GM12873 (cell line): Measurements from ENCODE around the gene CMYA5.

ENCODE experiments used
- TF ChIP-seq, protein P1 (sequence below): IDR thresholded peaks from 2 replicates; pipeline ENCODE4 v1.5.1; 2012; ENCODE audit warnings: low read depth, mild to moderate bottlenecking, moderate library complexity, low read length, control low read depth; ENCODE audit not compliant: insufficient read depth; ENCODE audit errors: missing control alignments

Gene CMYA5

DNA sequence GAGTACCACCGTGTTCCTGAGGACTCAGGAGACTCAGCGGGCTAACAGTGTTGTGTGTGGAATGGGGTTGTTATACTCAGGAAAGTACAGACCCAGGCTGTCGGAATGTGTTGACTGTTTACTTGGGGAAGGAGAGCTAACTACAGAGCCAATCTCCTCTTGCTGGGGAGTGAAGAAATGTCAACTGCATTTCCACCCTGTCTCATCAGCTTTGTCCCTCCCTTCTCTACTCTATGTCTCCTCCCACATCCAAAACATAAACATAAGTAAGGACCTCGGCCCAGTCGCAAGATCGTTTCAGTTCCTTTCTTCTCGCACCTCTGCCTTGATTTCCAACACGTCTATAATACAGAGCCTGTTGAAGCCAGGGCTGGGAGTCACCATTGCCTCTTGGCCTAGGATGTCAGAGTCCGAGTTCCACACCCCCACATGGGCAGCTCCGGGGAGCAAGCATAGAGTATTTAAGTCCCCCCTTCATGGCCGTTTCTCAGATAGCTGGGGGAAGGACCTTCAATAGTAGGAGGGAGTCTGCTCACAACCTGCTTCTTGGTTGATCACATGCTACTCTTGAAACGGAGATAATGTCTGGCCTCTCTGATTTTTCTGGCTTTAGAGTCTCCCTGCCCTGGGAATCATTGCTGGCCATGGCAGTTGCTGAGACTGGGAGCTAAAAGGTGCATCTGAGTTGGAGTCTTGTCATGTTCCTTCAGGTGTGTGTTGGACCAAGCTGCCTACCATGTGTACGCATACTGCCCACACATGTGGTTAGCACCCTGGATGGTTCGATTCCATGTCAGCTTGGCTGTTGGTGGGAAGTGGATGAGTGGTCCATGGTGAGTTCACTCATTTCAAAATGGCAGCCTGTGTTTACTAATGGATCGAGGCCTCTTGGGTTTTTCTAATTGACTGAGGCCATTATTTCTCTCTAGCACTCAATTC lies 154.1 kb downstream of the CMYA5 start:
- TF ChIP-seq, protein P1, sequence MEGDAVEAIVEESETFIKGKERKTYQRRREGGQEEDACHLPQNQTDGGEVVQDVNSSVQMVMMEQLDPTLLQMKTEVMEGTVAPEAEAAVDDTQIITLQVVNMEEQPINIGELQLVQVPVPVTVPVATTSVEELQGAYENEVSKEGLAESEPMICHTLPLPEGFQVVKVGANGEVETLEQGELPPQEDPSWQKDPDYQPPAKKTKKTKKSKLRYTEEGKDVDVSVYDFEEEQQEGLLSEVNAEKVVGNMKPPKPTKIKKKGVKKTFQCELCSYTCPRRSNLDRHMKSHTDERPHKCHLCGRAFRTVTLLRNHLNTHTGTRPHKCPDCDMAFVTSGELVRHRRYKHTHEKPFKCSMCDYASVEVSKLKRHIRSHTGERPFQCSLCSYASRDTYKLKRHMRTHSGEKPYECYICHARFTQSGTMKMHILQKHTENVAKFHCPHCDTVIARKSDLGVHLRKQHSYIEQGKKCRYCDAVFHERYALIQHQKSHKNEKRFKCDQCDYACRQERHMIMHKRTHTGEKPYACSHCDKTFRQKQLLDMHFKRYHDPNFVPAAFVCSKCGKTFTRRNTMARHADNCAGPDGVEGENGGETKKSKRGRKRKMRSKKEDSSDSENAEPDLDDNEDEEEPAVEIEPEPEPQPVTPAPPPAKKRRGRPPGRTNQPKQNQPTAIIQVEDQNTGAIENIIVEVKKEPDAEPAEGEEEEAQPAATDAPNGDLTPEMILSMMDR, result no peak

DNA sequence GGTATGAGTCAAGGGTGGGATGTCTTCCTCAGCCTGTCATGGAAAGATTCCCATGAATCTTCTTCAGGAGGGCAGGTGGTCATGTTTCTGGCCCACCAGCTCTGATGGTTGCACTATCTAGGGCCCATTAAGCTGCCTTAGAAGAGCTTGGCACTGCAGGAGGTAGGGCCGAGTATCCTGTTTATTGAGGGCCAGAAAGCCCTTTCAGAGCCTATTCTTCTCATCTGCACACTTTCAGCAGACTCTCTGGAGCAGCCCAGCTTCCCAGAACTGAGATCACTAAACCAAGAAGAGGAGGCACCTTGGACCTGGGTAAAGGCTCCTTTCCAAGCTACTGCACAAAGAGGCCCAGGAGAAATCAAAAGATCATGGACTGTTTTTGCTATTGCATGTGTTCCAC lies 154.9 kb downstream of the CMYA5 start:
- TF ChIP-seq, protein P1, result no peak

DNA sequence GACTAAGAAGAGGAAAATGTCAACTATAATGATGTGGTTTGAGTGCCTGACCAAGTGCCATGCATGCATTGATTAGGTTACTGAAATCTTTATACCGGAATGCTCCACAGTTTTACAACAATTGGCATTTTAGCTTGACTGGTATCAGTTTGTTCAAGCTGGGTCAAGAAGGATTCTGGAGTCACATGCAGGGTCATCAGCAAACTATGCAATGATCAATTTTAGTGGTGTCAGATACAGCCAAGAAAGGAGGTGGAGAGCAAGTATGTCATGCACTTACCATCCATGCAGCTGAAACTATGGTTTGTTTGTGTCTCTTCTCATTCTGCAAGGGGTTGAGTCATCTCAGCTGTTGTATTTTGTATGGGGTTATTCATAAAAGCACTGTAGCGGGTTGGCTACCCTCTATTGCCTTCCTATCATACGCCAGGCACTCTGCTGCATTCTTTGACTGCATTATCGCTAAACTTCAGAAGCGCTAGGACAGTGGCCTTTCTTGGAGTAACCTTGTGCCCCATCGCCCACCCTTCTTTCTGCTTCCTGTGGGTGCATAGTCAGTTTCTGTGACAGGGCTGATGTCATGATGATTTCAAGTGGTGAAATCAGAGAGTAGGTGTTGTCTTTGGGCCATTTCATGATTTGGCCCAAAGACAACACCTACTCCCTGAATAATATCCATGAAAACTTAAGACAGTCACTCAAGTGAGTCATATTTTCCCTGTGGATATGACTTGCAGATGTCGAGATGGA lies 156.0 kb downstream of the CMYA5 start:
- TF ChIP-seq, protein P1, result no peak

DNA sequence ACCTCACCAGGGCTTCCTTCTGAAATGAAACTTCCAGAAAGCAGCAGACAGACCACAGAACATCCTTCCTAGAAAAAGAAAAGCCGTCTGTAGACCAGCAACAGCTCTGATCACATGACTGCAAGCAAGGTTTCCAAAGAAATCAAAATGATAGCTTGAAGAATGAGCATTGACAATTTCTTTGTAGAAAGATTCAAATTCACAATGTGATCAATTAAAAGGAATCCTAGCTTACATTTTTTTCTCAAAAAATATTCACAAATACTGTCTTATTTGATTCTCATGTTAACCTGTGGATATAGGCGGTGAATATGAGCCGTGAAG lies 156.5 kb downstream of the CMYA5 start:
- TF ChIP-seq, protein P1, result no peak

DNA sequence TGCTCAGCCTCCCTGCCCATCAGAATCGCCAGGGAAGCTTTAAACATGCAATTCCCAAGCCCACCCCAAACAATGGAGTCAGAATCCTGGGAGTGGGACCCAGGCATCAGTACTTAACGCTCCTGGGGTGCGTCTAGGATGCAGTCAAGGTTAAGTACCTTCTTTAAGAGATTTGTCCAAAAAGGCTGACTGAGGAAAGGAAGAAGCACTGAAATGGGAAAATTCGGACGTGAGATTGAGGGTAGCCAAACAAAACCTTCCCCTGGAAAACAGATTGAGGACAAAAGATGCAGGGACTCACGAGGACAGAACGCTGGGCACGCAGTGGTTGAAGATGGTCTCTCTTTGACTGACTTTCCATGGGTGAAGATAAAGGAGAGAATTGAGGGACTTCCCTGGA lies 157.9 kb downstream of the CMYA5 start:
- TF ChIP-seq, protein P1, result no peak

DNA sequence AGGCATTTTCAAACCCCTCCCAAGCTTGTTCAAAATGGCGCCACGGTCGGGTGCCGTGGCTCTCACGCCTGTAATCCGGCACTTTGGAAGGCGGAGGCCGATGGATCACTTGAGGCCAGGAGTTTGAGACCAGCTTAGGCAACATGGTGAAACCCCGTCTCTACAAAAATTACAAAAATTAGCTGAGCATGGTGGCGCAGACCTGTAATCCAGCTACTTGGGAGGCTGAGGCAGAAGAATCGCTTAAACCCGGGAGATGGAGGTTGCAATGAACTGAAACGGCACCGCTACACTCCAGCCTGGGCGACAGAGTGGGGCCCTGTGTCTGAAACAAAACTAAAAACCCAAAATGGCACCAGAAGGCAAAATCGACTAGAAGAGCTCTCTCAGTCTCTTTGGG lies 159.4 kb downstream of the CMYA5 start:
- TF ChIP-seq, protein P1, result no peak
